K562 (cell line): ENCODE measurements around the gene SRRT. TPM values are rescaled to one million over a fixed set of nuclear protein-coding genes. Genes with fewer than 3 reads are reported as not detected.

Experiments used
- ATAC-seq: fragments of 200-7000 bp; cut with Tn5 transposase; 3 replicates; pipeline ENCODE4 v1.9.1; 2020; ENCODE audit warnings: moderate library complexity
- BruUV-seq: library from RNA; stranded (reverse); fragments of 400-500 nt; replicated peaks from 2 replicates; lab custom pipeline; 2021; lab: Mats Ljungman, UMichigan
- CTCF ChIA-PET: fragments of 300-600 bp; formaldehyde crosslinking; extraction: SDS; loops from one replicate; lab custom pipeline; 2021; ENCODE audit warnings: low intra/inter-chr PET ratio; lab: Yijun Ruan, JAX
- POLR2A ChIA-PET: fragments of 300-600, 350-650 bp; sonication (Branson Sonifier 250); formaldehyde crosslinking; extraction: SDS; loops from one replicate; lab custom pipeline; 2021; ENCODE audit warnings: antibody characterized with exemption, inconsistent platforms; lab: Yijun Ruan, JAX
- DNase-seq, 4 experiments: peaks; one replicate each; pipeline versions ENCODE4 v3.0.0 to v3.0.0-alpha.2; 2011 to 2018; ENCODE audit warnings: low spot score in 3 of 4, mixed read lengths in 3 of 4; ENCODE audit errors: extremely low read depth in 1 of 4
- FAIRE-seq: peaks from 2 replicates; lab custom pipeline; 2011; peaks lifted over from hg19 to GRCh38; lab: Jason Lieb, UNC
- H2AFZ ChIP-seq: 2 replicates; pipeline ENCODE4 v1.6.0; 2011; ENCODE audit warnings: low read depth, low read length, control low read depth, inconsistent platforms
- H3K27ac ChIP-seq: fragments of 200-600 bp; 3 replicates; pipeline ENCODE4 v1.8.0; 2011; ENCODE audit warnings: low read depth, mild to moderate bottlenecking, control low read depth, inconsistent platforms, low read length, moderate library complexity, mixed read lengths; ENCODE audit errors: extremely low read depth
- H3K27me3 ChIP-seq, 2 experiments: fragments of 300-600 bp in 1 of 2; 2 replicates in 1 of 2; 3 replicates in 1 of 2; pipeline versions ENCODE4 v1.6.0 to v1.8.0; 2011; ENCODE audit warnings: inconsistent platforms in 2 of 2, low read length in 2 of 2, mild to moderate bottlenecking in 1 of 2, mixed read lengths in 1 of 2, moderate library complexity in 1 of 2; ENCODE audit not compliant: control insufficient read depth in 2 of 2, insufficient read depth in 2 of 2
- H3K36me3 ChIP-seq: fragments of 300-600 bp; 3 replicates; pipeline ENCODE4 v1.8.0; 2011; ENCODE audit warnings: mild to moderate bottlenecking, low read length, inconsistent platforms; ENCODE audit not compliant: control insufficient read depth, insufficient read depth
- H3K4me1 ChIP-seq, 2 experiments: fragments of 200-600 bp in 1 of 2; replicated peaks in 1 of 2; 2 replicates in 1 of 2; 3 replicates in 1 of 2; pipeline versions ENCODE4 v1.5.1 to v1.8.0; 2011; ENCODE audit warnings: inconsistent platforms in 2 of 2, low read length in 2 of 2, mild to moderate bottlenecking in 1 of 2, mixed read lengths in 1 of 2, moderate library complexity in 1 of 2; ENCODE audit not compliant: control insufficient read depth in 2 of 2, insufficient read depth in 2 of 2
- H3K4me2 ChIP-seq: 2 replicates; pipeline ENCODE4 v1.6.1; 2011; ENCODE audit warnings: low read length, control low read depth, inconsistent platforms, mixed read lengths; ENCODE audit not compliant: insufficient read depth
- H3K4me3 ChIP-seq: fragments of 200-600 bp; sonication (generic), shearing (Covaris generic); 2 replicates; pipeline ENCODE4 v1.5.1; 2016; ENCODE audit warnings: control low read depth, inconsistent platforms
- H3K79me2 ChIP-seq: fragments of 200-600 bp; 3 replicates; pipeline ENCODE4 v1.8.0; 2011; ENCODE audit warnings: low read length, inconsistent platforms; ENCODE audit not compliant: control insufficient read depth, insufficient read depth
- H3K9ac ChIP-seq, 2 experiments: 2 replicates each; pipeline versions ENCODE4 v1.6.0 to v1.6.1; 2011; ENCODE audit warnings: low read depth in 2 of 2, low read length in 2 of 2, control low read depth in 1 of 2, inconsistent platforms in 1 of 2, mild to moderate bottlenecking in 1 of 2, mixed read lengths in 1 of 2; ENCODE audit not compliant: insufficient read depth in 1 of 2
- H3K9me1 ChIP-seq: one replicate; pipeline ENCODE4 v1.6.0; 2011; ENCODE audit warnings: inconsistent platforms, mild to moderate bottlenecking, low read length, moderate library complexity; ENCODE audit not compliant: control insufficient read depth, insufficient read depth
- H3K9me3 ChIP-seq: replicated peaks from 2 replicates; pipeline ENCODE4 v1.5.1; 2011; ENCODE audit warnings: low read depth, low read length, inconsistent platforms; ENCODE audit not compliant: control insufficient read depth, insufficient read depth
- H4K20me1 ChIP-seq: replicated peaks from 2 replicates; pipeline ENCODE4 v1.6.1; 2011; ENCODE audit warnings: low read length, inconsistent platforms, mixed read lengths; ENCODE audit not compliant: control insufficient read depth, insufficient read depth
- COPS2 ChIP-seq: fragments of 450-650 bp; conservative IDR thresholded peaks from 2 replicates; pipeline ENCODE4 v1.6.1; 2016; ENCODE audit warnings: mild to moderate bottlenecking, moderate library complexity
- HMG20B ChIP-seq: fragments of 250-450 bp; sonication (Bioruptor Pico); IDR thresholded peaks from 2 replicates; pipeline ENCODE4 v1.5.0; 2021; ENCODE audit warnings: mild to moderate bottlenecking
- KDM4B ChIP-seq, 2 experiments: fragments of 450-650 bp in 1 of 2; sonication (generic) in 1 of 2; IDR thresholded peaks; 2 replicates each; pipeline ENCODE4 v1.6.1; 2016 to 2017; ENCODE audit warnings: borderline replicate concordance in 2 of 2, antibody characterized with exemption in 1 of 2, low read depth in 1 of 2, mild to moderate bottlenecking in 1 of 2
- MYC ChIP-seq, 2 experiments: fragments of 250-450 bp in 1 of 2; sonication (Bioruptor Pico) in 1 of 2; IDR thresholded peaks; 2 replicates each; pipeline versions ENCODE4 v1.5.1 to v1.6.1; 2012 to 2021; ENCODE audit warnings: low read depth in 2 of 2, borderline replicate concordance in 1 of 2, improper control_type of control experiment in 1 of 2, low read length in 1 of 2, mild to moderate bottlenecking in 1 of 2, moderate library complexity in 1 of 2
- RBM17 ChIP-seq: fragments of 200-400 bp; formaldehyde crosslinking; IDR thresholded peaks from 2 replicates; pipeline ENCODE4 v1.6.1; 2017; ENCODE audit warnings: low read depth, mild to moderate bottlenecking, low read length, borderline replicate concordance
- SOX6 ChIP-seq: fragments of 450-650 bp; IDR thresholded peaks from 2 replicates; pipeline ENCODE4 v1.6.1; 2014; ENCODE audit warnings: mild to moderate bottlenecking
- ZBTB1 ChIP-seq: sonication (generic); formaldehyde crosslinking; IDR thresholded peaks from 2 replicates; pipeline ENCODE4 v1.8.1; 2023; ENCODE audit warnings: missing genetic modification reagents, low read depth, mild to moderate bottlenecking, borderline replicate concordance
- ZBTB5 ChIP-seq: fragments of 450-650 bp; IDR thresholded peaks from 2 replicates; pipeline ENCODE4 v1.6.1; 2017; ENCODE audit warnings: antibody characterized with exemption
- ZFP1 ChIP-seq: fragments of 450-650 bp; formaldehyde crosslinking; IDR thresholded peaks from 2 replicates; pipeline ENCODE4 v1.4.0; 2020; ENCODE audit warnings: mild to moderate bottlenecking, mixed read lengths
- ZNF778 ChIP-seq: fragments of 450-650 bp; formaldehyde crosslinking; IDR thresholded peaks from 2 replicates; pipeline ENCODE4 v1.4.0; 2020; ENCODE audit warnings: mild to moderate bottlenecking, moderate library complexity
- WGBS: fragments of 100-300 bp; shearing (Covaris generic); methylation state at CpG from one replicate; pipeline ENCODE4 v1.1.6; 2016; ENCODE audit warnings: low coverage, mixed read lengths; ENCODE audit not compliant: insufficient coverage; ENCODE audit errors: missing lambda C conversion rate; 5-methylcytosine and 5-hydroxymethylcytosine counted together
- in situ Hi-C: fragments of 300-500 bp; cut with MboI; formaldehyde crosslinking; loops from 4 replicates; pipeline ENCODE4 v1.15.0; 2018; ENCODE audit warnings: inconsistent platforms, mixed read lengths
- intact Hi-C: fragments of 100-400 bp; cut with micrococcal nuclease; formaldehyde crosslinking; loops from 2 replicates; pipeline ENCODE4 v1.14.2; 2022
- polyA plus RNA-seq, 8 experiments: library from polyadenylated mRNA; depleted of rRNA in 4 of 8; stranded (reverse) in 5 of 8; unstranded in 3 of 8; fragments of >200 nt; fragmentation: Nextera tagmentation in 2 of 8; fragmentation: Illumina TruSeq in 1 of 8; extraction: Ambion mirVana in 2 of 8; extraction: Trizol in 1 of 8; gene quantifications; 2 replicates each; pipeline versions ENCODE4 v1.2.1 to v1.2.3, GENCODE V29; 2011 to 2014; ENCODE audit warnings: inconsistent platforms in 1 of 8, missing spikeins in 1 of 8
- total RNA-seq, 7 experiments: library from RNA; depleted of rRNA in 6 of 7; stranded (reverse); fragments of >200 nt in 6 of 7; fragmentation: Illumina TruSeq in 2 of 7; extraction: Trizol in 2 of 7; gene quantifications; 2 replicates each; pipeline versions ENCODE4 v1.2.1 to v1.2.3, GENCODE V29; 2011 to 2021; ENCODE audit warnings: low replicate concordance in 1 of 7
- TF ChIP-seq, protein P1 (sequence below): fragments of 450-650 bp; IDR thresholded peaks from 2 replicates; pipeline ENCODE4 v1.6.1; 2018; ENCODE audit not compliant: partially characterized antibody
- TF ChIP-seq, protein P2 (sequence below), 2 experiments: fragments of 200-800 bp in 1 of 2; sonication (Bioruptor generic) in 1 of 2; sonication (generic) in 1 of 2; formaldehyde crosslinking in 1 of 2; IDR thresholded peaks in 1 of 2; conservative IDR thresholded peaks in 1 of 2; 2 replicates each; pipeline versions ENCODE4 v1.5.0 to v1.6.1; 2016 to 2020; ENCODE audit warnings: missing compliant biosample characterization in 1 of 2, missing genetic modification characterization in 1 of 2, missing genetic modification reagents in 1 of 2

Gene SRRT
- total and polyA plus RNA-seq, 9 of the 15 experiments (the other 6 are each of a cell fraction or from before 2014, with no cell fraction given), result 10.3 to 263 (median 84.4) TPM

DNA sequence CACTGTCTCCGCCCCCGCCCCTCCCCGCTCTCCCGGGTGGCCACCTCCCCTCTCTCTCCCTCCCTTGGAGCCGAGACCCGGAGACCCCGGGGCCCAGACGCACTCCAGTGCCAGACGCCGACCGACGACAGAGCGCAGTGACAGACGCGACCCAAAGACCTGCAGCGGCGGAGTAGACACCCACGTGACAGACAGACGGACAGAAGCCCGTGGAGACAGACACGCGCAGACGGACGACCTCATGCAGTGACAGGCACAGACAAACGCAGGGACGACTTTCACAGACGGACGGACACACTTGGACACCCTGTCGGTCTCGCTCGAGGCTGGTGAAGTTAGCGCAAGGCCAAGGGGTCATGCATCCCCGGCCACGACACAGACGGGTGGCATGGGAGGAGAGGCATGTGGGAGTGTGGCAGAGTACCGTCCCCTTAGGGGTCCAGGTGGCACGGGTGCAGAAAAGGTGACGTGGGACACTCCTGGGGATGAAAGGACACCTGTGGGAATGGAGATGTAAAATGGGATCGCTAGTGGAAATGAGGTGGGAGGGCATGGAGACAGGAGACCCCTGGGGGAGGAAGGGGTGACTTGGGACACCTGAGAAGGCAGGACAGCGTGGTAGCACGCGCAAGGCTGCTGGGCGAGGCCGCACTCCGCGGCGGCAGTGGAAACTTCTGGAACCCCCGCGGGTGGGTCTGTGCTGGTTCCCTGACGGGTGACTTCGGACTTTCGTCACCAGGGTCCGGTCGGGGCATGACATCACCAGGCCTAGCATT, 21.2 kb downstream of the SRRT start:
- Histone ChIP-seq H3K4me2 (peak overlapping the region; percentile 81), H3K9ac (peak overlapping the region; percentile 44 to 86), H3K27me3 (no peaks in the 10 kb centered on the region), H3K27ac (peak overlapping the region; percentile 48), H3K4me3 (peak overlapping the region; percentile 39), H2AFZ (peak overlapping the region; percentile 96), H4K20me1 (no peaks in the 10 kb centered on the region), H3K79me2 (no peaks in the 10 kb centered on the region; the same call in 2 of the 3 replicates), H3K4me1 (peaks cover 25 to 73% of the 10 kb centered on the region in 2 experiments), H3K9me3 (no peaks in the 10 kb centered on the region), H3K9me1 (no peaks in the 10 kb centered on the region), H3K36me3 (no peaks in the 10 kb centered on the region)
- ChIA-PET CTCF (interaction anchor here (0.9 to 3.1 kb wide), 7 partner anchors 163 to 643 kb away, joined by 3 to 44 read pairs (median 7); partner anchors contain the start of gene AP1S1), POLR2A (interaction anchor here (0.6 kb wide), 2 partner anchors 54 to 156 kb away, joined by 3 to 4 read pairs; no protein-coding TSS in a partner anchor)
- FAIRE-seq, result peak; percentile 48
- WGBS, result 6% methylated on average over 49 of the region's 54 CpGs
- in situ Hi-C loops, result no loop called here
- TSS peak; percentile 87 for BruUV-seq
- ATAC-seq, result peak; percentile 68
- intact Hi-C loops, result loop anchor here (2.0 to 5.0 kb wide), 4 partner anchors 181 to 386 kb away; no protein-coding TSS in a partner anchor
- peak; percentile 82 to 92 (median 88) for DNase-seq
- TF ChIP-seq ZBTB1 (CRISPR knock-in tag) (peak; percentile 49; the same call in 1 of the 2 replicates), HMG20B (CRISPR knock-in tag) (no peak), COPS2 (no peak), ZNF778 (no peak), KDM4B (IDR thresholded peaks at IDR 0.05; ENCODE audit: borderline replicate concordance in 2 of 2, low read depth in 1 of 2) (0 out of 4 replicates have a peak, but pooled peaks of 1 of the 2 experiments have one; percentile 31), ZBTB5 (no peak), SOX6 (no peak), RBM17 (no peak), MYC (IDR thresholded peaks at IDR 0.05; ENCODE audit: low read depth, low read length) (no peak; the same call in 1 of the 2 replicates), MYC (CRISPR knock-in tag; IDR thresholded peaks at IDR 0.05; ENCODE audit: borderline replicate concordance, low read depth) (0 out of 2 replicates have a peak, but pooled peaks have one; percentile 31), ZFP1 (no peak)
- TF ChIP-seq, protein P1, sequence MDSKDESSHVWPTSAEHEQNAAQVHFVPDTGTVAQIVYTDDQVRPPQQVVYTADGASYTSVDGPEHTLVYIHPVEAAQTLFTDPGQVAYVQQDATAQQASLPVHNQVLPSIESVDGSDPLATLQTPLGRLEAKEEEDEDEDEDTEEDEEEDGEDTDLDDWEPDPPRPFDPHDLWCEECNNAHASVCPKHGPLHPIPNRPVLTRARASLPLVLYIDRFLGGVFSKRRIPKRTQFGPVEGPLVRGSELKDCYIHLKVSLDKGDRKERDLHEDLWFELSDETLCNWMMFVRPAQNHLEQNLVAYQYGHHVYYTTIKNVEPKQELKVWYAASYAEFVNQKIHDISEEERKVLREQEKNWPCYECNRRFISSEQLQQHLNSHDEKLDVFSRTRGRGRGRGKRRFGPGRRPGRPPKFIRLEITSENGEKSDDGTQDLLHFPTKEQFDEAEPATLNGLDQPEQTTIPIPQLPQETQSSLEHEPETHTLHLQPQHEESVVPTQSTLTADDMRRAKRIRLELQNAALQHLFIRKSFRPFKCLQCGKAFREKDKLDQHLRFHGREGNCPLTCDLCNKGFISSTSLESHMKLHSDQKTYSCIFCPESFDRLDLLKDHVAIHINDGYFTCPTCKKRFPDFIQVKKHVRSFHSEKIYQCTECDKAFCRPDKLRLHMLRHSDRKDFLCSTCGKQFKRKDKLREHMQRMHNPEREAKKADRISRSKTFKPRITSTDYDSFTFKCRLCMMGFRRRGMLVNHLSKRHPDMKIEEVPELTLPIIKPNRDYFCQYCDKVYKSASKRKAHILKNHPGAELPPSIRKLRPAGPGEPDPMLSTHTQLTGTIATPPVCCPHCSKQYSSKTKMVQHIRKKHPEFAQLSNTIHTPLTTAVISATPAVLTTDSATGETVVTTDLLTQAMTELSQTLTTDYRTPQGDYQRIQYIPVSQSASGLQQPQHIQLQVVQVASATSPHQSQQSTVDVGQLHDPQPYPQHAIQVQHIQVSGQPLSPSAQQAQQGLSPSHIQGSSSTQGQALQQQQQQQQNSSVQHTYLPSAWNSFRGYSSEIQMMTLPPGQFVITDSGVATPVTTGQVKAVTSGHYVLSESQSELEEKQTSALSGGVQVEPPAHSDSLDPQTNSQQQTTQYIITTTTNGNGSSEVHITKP, result no peak
- TF ChIP-seq, protein P2, sequence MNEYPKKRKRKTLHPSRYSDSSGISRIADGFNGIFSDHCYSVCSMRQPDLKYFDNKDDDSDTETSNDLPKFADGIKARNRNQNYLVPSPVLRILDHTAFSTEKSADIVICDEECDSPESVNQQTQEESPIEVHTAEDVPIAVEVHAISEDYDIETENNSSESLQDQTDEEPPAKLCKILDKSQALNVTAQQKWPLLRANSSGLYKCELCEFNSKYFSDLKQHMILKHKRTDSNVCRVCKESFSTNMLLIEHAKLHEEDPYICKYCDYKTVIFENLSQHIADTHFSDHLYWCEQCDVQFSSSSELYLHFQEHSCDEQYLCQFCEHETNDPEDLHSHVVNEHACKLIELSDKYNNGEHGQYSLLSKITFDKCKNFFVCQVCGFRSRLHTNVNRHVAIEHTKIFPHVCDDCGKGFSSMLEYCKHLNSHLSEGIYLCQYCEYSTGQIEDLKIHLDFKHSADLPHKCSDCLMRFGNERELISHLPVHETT (CRISPR knock-in tag; conservative IDR thresholded peaks at IDR 0.05 in 1 of 2, IDR thresholded peaks at IDR 0.05 in 1 of 2), result no peak
